Muscle layer of duodenum (tissue), 2 donors: ENCODE results near the gene PRDM15.

Experiments used
- H3K27ac ChIP-seq: one replicate; pipeline ENCODE4 v1.7.0; 2013; ENCODE audit warnings: mild to moderate bottlenecking, low read length
- H3K27me3 ChIP-seq: one replicate; pipeline ENCODE4 v1.7.0; 2013; ENCODE audit warnings: low read depth, mild to moderate bottlenecking, control low read depth, low read length
- H3K36me3 ChIP-seq, 2 donors: one replicate each; pipeline ENCODE4 v1.7.0; 2013; ENCODE audit warnings: low read length in 2 of 2, control low read depth in 1 of 2, mild to moderate bottlenecking in 1 of 2; ENCODE audit not compliant: insufficient read depth in 2 of 2, control insufficient read depth in 1 of 2
- H3K4me1 ChIP-seq, 2 donors: one replicate each; pipeline ENCODE4 v1.7.0; 2013; ENCODE audit warnings: low read length in 2 of 2, mild to moderate bottlenecking in 2 of 2, control low read depth in 1 of 2, moderate library complexity in 1 of 2; ENCODE audit not compliant: insufficient read depth in 2 of 2, control insufficient read depth in 1 of 2
- H3K4me3 ChIP-seq, 2 donors: one replicate each; pipeline ENCODE4 v1.7.0; 2013; ENCODE audit warnings: low read length in 2 of 2, low read depth in 1 of 2, mild to moderate bottlenecking in 1 of 2
- H3K9me3 ChIP-seq, 2 donors: one replicate each; pipeline ENCODE4 v1.7.0; 2013; ENCODE audit warnings: low read length in 2 of 2, control low read depth in 1 of 2, mild to moderate bottlenecking in 1 of 2; ENCODE audit not compliant: control insufficient read depth in 1 of 2
- donor health status: healthy.

The PRDM15 gene

DNA sequence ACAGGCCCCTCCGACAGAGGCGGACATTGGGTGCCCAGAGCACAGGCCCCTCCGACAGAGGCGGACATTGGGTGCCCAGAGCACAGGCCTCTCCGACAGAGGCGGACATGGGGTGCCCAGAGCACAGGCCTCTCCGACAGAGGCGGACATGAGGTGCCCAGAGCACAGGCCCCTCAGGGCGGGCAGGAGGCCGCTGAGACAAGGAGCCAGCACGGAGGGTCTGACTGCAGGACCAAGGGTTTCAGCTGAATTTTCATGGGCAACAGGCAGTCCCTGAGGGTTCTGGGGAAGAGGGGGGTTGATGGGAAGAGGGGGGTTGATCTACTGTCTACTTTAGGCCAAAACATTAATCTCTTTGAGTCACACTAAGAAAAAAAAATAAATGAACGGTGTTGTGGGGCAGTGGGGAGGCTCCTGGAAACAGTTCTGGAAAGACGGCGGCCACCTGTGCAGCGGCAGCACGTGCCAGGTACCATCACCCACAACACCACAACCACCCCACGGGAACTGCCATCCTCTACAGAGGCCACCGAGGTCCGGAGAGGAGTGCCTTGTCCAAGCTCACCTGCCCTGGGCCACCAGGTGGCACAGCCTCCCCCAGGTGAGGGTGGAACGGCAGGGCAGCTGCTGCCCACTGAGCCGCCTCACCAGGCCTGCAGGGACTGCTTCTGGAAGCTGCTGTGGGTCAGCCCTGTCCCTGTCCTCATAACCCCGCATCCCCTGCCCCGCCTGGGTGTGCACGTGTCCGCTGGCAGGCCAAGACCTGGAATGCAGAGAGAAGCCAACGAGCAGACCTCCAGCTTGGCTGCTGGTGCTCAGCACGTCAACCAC, 20.5 kb downstream of the PRDM15 start:
- H3K27ac ChIP-seq: no peak overlapping the region
- H3K27me3 ChIP-seq: no peaks in the 10 kb centered on the region
- H3K4me3 ChIP-seq: no peak overlapping the region
- H3K36me3 ChIP-seq: peaks cover 15 to 41% of the 10 kb centered on the region in 2 donors
- peaks cover 0 to 5% of the 10 kb centered on the region in 2 donors for H3K4me1 ChIP-seq
- no peaks in the 10 kb centered on the region for H3K9me3 ChIP-seq

DNA sequence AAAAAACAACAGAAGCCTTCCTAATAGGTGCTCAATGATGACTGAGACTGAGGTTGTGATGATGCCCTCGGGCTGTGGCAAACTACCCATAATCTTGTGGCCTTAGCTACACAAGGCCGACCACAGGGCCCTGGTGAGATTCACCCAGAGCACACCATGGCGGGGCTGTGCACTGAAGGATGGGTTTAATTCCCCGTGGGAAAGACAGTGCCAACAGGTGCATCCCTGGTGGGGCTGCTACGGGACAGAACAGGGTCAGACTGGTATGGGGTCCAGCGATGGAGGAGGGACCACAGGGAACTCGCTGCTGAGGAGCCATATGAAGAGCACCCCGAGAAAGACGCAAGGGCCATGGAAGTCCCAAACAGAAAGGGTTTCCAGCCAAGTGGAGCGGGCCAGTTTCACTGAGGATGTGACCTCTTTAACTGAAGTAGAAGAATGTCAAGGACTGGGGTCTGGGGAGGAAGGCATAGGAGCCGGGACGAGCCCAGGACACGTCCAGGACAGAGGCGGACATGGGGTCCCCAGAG, 21.3 kb downstream of the PRDM15 start:
- Histone ChIP-seq H3K9me3 (no peaks in the 10 kb centered on the region), H3K36me3 (peaks cover 15 to 49% of the 10 kb centered on the region in 2 donors), H3K27me3 (no peaks in the 10 kb centered on the region)

DNA sequence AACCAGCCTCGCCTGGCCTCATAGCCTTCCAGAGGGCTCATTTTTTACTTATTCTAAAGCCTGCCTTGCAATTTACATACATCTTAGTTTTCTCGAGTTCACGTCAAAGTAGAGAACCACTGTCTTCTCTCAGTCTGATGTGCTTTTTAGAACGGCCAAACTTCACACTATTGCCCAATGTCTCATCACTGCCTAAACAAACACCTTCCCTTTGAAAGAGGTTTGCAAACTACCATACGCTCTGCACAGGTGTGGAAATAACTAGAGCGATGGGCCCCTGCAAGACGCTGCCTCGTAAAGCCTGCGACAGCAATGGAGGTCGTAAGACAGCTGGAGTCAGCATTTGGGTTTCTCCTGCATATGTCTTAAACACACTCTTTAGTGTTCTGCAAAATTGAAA, 22.6 kb downstream of the PRDM15 start:
- Histone ChIP-seq H3K27me3 (no peaks in the 10 kb centered on the region), H3K4me1 (no peaks in the 10 kb centered on the region), H3K27ac (no peak overlapping the region), H3K9me3 (no peaks in the 10 kb centered on the region), H3K4me3 (no peak overlapping the region), H3K36me3 (peaks cover 15 to 57% of the 10 kb centered on the region in 2 donors)

More for the DNA sequence above, 21.3 kb downstream of the PRDM15 start:
- Histone ChIP-seq H3K4me1 (no peaks in the 10 kb centered on the region), H3K27ac (no peak overlapping the region), H3K4me3 (no peak overlapping the region)

DNA sequence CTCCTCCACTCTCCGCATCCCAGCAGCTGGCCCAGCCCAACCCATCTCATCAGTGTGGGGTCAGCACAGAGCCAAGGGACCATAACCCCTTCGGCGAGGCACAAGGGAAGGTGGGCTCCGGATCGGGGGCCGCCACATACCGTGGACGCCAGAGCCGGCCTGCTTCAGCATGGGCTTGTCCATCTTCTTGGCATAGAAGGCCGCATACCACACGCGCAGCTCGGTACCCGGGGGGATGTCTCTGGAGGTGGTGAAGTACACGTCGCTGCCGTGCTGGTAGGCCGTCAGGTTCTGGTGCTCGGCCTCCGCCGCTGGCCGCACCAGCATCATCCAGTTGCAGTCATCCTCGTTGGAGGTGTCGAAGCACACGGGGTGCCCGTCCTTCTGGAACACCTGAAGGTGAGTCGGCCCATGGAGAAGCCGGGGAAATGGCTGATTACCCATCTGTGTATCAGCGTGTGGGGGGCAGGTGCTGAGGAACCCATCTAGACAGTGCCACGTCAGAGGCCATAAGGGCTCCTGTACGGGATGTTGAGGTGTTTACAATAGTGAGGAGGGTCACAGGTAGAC, 24.6 kb downstream of the PRDM15 start:
- Histone ChIP-seq H3K4me1 (no peaks in the 10 kb centered on the region), H3K9me3 (no peaks in the 10 kb centered on the region), H3K4me3 (no peak overlapping the region), H3K27me3 (no peaks in the 10 kb centered on the region), H3K36me3 (peaks cover 15 to 57% of the 10 kb centered on the region in 2 donors), H3K27ac (no peak overlapping the region)

DNA sequence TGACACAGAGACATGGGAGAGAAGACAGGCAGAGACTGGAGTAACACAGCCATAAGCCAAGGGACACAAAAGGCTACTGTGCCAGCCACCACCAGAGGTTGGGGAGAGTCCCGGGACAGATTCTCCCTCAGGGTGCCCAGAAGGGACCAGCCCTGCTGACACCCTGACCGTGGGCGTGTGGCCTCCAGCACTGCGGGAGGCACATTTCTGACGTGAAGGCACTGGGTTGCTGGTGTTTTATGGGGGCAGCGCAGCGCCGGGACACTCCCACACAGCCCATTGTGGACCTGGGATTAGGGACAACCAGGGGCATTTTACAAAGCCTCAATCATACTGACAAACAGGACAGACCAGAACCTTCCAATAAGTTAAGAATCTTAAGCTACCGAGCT, 26.2 kb downstream of the PRDM15 start:
- no peak overlapping the region for H3K27ac ChIP-seq
- H3K4me1 ChIP-seq: no peaks in the 10 kb centered on the region
- H3K36me3 ChIP-seq: peaks cover 14 to 52% of the 10 kb centered on the region in 2 donors
- H3K4me3 ChIP-seq: no peak overlapping the region
- H3K27me3 ChIP-seq: no peaks in the 10 kb centered on the region
- H3K9me3 ChIP-seq: no peaks in the 10 kb centered on the region

DNA sequence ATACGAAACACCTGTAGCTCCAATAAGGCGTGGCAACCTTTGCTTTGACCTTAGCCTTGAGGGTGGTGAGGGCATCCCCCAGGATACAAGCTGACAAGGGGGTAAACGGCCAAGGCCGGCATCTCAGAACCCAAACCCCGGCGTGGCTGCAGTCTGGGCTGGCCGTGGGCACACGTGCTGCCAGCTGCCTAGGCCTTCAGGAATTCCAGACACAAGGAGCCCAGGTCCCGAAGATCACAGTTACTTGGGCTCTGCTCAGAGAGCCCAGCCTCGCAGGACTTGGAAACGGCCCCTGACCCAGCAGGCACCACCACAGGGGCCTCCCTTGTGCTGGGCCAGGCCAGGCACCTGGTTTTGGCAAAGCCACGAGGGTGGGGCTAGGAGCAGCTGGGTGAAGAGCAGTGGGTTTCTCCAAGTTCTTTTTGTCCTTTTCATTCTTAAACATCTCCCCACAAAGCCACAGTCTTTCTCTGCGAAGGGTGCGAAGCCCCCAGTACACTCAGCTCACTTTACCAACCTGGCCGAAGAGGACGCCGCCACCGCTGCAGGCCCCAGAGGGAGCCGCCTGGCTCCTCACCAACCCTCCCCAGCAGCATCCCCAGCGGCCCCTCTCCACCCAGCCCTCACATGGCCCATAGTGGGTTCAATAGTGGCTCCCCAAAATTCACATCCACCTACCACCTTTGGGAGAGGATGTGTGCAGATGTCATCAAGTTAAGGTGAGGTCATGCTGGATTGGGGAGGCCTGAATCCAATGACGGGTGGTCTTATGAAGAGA, 26.8 kb downstream of the PRDM15 start:
- Histone ChIP-seq H3K36me3 (peaks cover 11 to 49% of the 10 kb centered on the region in 2 donors), H3K4me3 (no peak overlapping the region), H3K27ac (no peak overlapping the region), H3K4me1 (no peaks in the 10 kb centered on the region), H3K9me3 (no peaks in the 10 kb centered on the region), H3K27me3 (no peaks in the 10 kb centered on the region)

DNA sequence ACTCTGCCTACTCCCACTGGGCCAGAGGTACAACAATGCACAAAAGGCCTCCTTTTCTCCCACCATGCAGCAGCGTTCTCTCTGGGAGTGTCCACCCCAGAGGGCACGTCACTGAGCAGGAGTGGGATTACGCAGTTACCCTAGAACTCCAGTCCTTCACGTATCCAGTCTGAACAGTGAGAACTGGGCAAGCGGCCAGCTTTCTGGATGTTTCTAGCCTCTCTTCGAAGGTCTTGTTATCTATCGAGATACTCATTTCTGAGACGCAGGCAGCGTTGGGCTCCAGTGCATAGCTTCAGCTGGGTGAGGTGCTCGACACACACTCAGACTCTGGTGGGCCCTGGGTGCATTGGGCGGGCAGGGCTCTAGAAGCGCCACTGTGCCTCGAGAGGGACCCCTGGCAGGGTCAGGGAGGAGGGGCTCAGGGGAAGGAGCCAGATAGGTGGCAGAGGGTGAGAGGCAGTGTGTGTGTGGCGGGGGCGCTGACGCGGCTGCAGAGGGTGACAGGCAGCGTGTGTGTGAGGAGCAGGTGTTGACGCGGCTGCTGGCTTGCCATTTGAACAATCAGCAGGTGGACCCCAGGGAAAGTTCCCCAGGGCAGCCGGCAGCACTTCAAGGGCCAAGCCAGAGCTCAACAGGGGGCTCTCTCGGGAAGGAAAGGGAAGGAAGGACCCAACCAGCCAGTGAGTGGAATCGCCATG, 27.9 kb downstream of the PRDM15 start:
- Histone ChIP-seq H3K9me3 (no peaks in the 10 kb centered on the region), H3K27ac (no peak overlapping the region), H3K4me1 (no peaks in the 10 kb centered on the region), H3K36me3 (peaks cover 1 to 48% of the 10 kb centered on the region in 2 donors), H3K27me3 (no peaks in the 10 kb centered on the region), H3K4me3 (no peak overlapping the region)

DNA sequence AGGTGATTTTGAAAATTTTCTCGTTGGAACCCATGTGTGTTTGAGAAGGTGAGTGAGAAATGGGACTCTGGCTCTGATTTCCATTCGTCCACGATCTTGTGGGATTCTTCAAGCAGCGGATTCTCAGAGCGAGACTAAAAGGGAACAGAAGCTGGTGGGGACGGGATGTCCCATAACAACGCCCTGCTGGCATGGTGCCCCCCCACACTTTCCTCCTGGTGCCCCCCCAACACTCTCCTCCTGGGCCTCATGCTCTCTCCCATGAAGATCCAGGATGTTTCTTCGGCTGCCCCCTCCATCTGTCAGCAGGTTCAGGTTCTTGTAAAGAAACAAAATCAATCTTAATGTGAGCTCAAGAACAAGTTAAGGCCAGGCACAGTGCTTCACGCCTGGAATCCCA, 29.1 kb downstream of the PRDM15 start:
- H3K9me3 ChIP-seq: no peaks in the 10 kb centered on the region
- H3K4me1 ChIP-seq: no peaks in the 10 kb centered on the region
- peaks cover 0 to 46% of the 10 kb centered on the region in 2 donors for H3K36me3 ChIP-seq
- H3K27me3 ChIP-seq: no peaks in the 10 kb centered on the region
- H3K4me3 ChIP-seq: no peak overlapping the region
- H3K27ac ChIP-seq: no peak overlapping the region

DNA sequence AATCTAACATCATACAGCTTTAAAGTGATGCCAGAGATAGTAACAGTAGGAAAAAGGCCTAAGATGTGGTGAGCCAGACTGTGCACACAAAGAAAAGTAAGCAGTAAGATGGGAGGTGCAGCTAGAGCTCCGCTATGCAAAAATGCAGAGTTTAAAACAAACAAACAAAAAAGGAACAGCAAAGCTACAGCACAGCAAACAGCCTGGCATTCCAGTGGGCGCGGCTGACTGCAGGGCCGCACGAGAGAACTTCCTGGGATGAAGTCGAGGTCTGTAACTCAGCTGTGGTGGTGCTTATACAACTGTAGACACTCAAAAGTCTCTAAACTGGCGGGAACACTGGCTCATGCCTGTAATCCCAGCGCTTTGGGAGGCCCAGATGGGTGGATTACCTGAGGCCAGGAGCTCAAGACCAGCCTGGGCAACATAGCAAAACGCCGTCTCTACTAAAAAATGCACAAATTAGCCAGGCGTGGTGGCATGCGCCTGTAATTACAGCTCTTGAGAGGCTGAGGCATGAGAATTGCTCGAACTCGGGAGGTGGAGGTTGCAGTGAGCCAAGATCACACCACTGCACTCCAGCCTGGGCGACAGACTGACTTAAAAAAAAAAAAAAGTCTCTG, 30.1 kb downstream of the PRDM15 start:
- Histone ChIP-seq H3K4me3 (no peak overlapping the region), H3K36me3 (peaks cover 0 to 36% of the 10 kb centered on the region in 2 donors), H3K9me3 (no peaks in the 10 kb centered on the region), H3K4me1 (no peaks in the 10 kb centered on the region), H3K27me3 (no peaks in the 10 kb centered on the region), H3K27ac (no peak overlapping the region)

DNA sequence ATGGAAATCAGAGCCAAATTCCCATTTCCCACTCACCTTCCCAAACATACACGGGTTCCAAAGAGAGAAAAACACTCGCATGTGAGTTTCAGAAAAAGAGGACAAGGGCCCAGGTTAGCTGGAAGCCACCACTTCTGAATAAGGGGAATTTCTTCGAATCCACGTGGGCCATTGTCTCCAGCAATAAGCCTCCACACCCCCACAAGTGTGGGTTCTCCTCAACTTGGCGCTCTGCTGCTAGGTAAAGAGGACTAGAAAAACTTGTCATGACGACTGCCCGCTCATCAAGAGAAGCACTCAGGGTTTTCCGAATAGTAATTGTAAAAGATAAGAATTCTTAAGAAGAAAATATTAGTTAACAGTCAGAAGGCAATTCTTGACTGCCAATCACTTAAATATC, 30.6 kb downstream of the PRDM15 start:
- Histone ChIP-seq H3K27me3 (no peaks in the 10 kb centered on the region), H3K4me3 (no peak overlapping the region), H3K27ac (no peak overlapping the region), H3K4me1 (no peaks in the 10 kb centered on the region), H3K36me3 (peaks cover 0 to 31% of the 10 kb centered on the region in 2 donors), H3K9me3 (no peaks in the 10 kb centered on the region)
